ENCODE measurements around the gene TEAD1. TPM values are rescaled to one million over a fixed set of nuclear protein-coding genes. Genes with fewer than 3 reads are reported as not detected.

TEAD1 gene
- polyA plus RNA-seq, 1 donor from 2014 or later, result 12.2 TPM

GRCh38 chr11:12983336-12983735 lies 309.1 kb downstream of the TEAD1 start:
- H3K9me3 ChIP-seq (ENCODE audit: low read length), result no peaks in the 10 kb centered on the region
- H2AFZ ChIP-seq (ENCODE audit: low read depth, low read length), result no peak overlapping the region
- no peaks in the 10 kb centered on the region for H3K27me3 ChIP-seq (ENCODE audit: insufficient read depth, low read depth, low read length)
- H3K9me2 ChIP-seq (ENCODE audit: insufficient read depth, low read length), result no peaks in the 10 kb centered on the region
- H3K36me3 ChIP-seq (ENCODE audit: insufficient read depth, low read length), result no peaks in the 10 kb centered on the region
- no peak overlapping the region for H3K9ac ChIP-seq (ENCODE audit: low read length)
- no peak overlapping the region for H3K27ac ChIP-seq (ENCODE audit: low read length)
- H3F3A ChIP-seq (ENCODE audit: insufficient read depth, low read length, poor library complexity, severe bottlenecking), result no peaks in the 10 kb centered on the region
- TF ChIP-seq MXI1 (conservative IDR thresholded peaks at IDR 0.05; ENCODE audit: poor library complexity, severe bottlenecking) (no peak), TAF1 (IDR thresholded peaks at IDR 0.05; ENCODE audit: low read depth) (no peak), CTCF (IDR thresholded peaks at IDR 0.05; ENCODE audit: poor library complexity, severe bottlenecking) (no peak), EP300 (conservative IDR thresholded peaks at IDR 0.05; ENCODE audit: poor library complexity, severe bottlenecking) (no peak), RAD21 (conservative IDR thresholded peaks at IDR 0.05) (no peak), POLR2AphosphoS5 (IDR thresholded peaks at IDR 0.05) (no peak), REST (IDR thresholded peaks at IDR 0.05; ENCODE audit: borderline replicate concordance) (no peak), SMC3 (conservative IDR thresholded peaks at IDR 0.05; ENCODE audit: poor library complexity) (no peak), EZH2 (IDR thresholded peaks at IDR 0.05; ENCODE audit: borderline replicate concordance, insufficient read depth, low read length, poor library complexity, severe bottlenecking) (no peak)
- no peaks in the 10 kb centered on the region for H4K20me1 ChIP-seq (ENCODE audit: insufficient read depth)
- no peaks in the 10 kb centered on the region for H3K79me2 ChIP-seq (replicated peaks; ENCODE audit: insufficient read depth, low read length)
- no peak overlapping the region for H3K4me3 ChIP-seq (ENCODE audit: low read length)
- no peak overlapping the region for H3K4me2 ChIP-seq (ENCODE audit: low read length)

GRCh38 chr11:12986194-12986898 lies 312.1 kb downstream of the TEAD1 start:
- no peaks in the 10 kb centered on the region for H3F3A ChIP-seq (ENCODE audit: insufficient read depth, low read length, poor library complexity, severe bottlenecking)
- no peaks in the 10 kb centered on the region for H3K36me3 ChIP-seq (ENCODE audit: insufficient read depth, low read length)
- H2AFZ ChIP-seq (ENCODE audit: low read depth, low read length), result no peak overlapping the region
- TF ChIP-seq REST (IDR thresholded peaks at IDR 0.05; ENCODE audit: borderline replicate concordance) (no peak), CTCF (IDR thresholded peaks at IDR 0.05; ENCODE audit: poor library complexity, severe bottlenecking) (no peak), EP300 (conservative IDR thresholded peaks at IDR 0.05; ENCODE audit: poor library complexity, severe bottlenecking) (no peak), EZH2 (IDR thresholded peaks at IDR 0.05; ENCODE audit: borderline replicate concordance, insufficient read depth, low read length, poor library complexity, severe bottlenecking) (no peak), TAF1 (IDR thresholded peaks at IDR 0.05; ENCODE audit: low read depth) (no peak), MXI1 (conservative IDR thresholded peaks at IDR 0.05; ENCODE audit: poor library complexity, severe bottlenecking) (no peak), SMC3 (conservative IDR thresholded peaks at IDR 0.05; ENCODE audit: poor library complexity) (no peak), POLR2AphosphoS5 (IDR thresholded peaks at IDR 0.05) (no peak), RAD21 (conservative IDR thresholded peaks at IDR 0.05) (no peak)
- H3K9ac ChIP-seq (ENCODE audit: low read length), result no peak overlapping the region
- no peaks in the 10 kb centered on the region for H3K9me2 ChIP-seq (ENCODE audit: insufficient read depth, low read length)
- no peak overlapping the region for H3K4me3 ChIP-seq (ENCODE audit: low read length)
- no peak overlapping the region for H3K4me2 ChIP-seq (ENCODE audit: low read length)
- no peaks in the 10 kb centered on the region for H4K20me1 ChIP-seq (ENCODE audit: insufficient read depth)
- no peaks in the 10 kb centered on the region for H3K79me2 ChIP-seq (replicated peaks; ENCODE audit: insufficient read depth, low read length)
- no peak overlapping the region for H3K27ac ChIP-seq (ENCODE audit: low read length)
- no peaks in the 10 kb centered on the region for H3K27me3 ChIP-seq (ENCODE audit: insufficient read depth, low read depth, low read length)
- H3K9me3 ChIP-seq (ENCODE audit: low read length), result no peaks in the 10 kb centered on the region

Measured in neural cell (in vitro differentiated cells).